ENCODE results near the gene GPR78.

Gene GPR78

DNA sequence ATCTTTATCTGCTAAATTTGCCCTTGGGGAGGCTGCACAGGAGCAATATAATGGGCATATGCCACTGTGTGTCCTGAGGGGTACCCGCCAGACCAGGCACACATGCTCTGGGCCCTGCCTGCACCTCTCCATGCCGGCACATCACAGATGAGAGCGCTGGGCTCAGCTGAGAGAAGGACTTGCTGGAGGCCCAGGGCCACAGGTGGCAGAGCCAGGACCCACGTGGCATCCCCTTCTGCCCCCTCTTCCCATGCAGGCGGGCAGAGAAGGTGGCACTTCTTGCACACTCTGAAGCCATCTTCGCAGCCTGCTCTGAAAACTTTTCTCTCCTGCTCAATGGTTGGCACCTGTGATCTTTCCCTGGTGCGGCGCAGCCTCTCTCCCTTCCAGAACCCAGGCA, 32.5 kb downstream of the GPR78 start:
- H3K9me3 Mint-ChIP-seq, result no peaks in the 10 kb centered on the region
- no peak overlapping the region for H3K4me3 Mint-ChIP-seq
- H3K4me1 Mint-ChIP-seq, result peaks cover 4% of the 10 kb centered on the region
- no peaks in the 10 kb centered on the region for H3K36me3 Mint-ChIP-seq (ENCODE audit: low read depth)
- TF ChIP-seq, protein P1, sequence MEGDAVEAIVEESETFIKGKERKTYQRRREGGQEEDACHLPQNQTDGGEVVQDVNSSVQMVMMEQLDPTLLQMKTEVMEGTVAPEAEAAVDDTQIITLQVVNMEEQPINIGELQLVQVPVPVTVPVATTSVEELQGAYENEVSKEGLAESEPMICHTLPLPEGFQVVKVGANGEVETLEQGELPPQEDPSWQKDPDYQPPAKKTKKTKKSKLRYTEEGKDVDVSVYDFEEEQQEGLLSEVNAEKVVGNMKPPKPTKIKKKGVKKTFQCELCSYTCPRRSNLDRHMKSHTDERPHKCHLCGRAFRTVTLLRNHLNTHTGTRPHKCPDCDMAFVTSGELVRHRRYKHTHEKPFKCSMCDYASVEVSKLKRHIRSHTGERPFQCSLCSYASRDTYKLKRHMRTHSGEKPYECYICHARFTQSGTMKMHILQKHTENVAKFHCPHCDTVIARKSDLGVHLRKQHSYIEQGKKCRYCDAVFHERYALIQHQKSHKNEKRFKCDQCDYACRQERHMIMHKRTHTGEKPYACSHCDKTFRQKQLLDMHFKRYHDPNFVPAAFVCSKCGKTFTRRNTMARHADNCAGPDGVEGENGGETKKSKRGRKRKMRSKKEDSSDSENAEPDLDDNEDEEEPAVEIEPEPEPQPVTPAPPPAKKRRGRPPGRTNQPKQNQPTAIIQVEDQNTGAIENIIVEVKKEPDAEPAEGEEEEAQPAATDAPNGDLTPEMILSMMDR (IDR thresholded peaks at IDR 0.05; ENCODE audit: unreplicated experiment in 3 of 3), result no peak
- H3K27ac Mint-ChIP-seq, result no peak overlapping the region
- H3K27me3 Mint-ChIP-seq (ENCODE audit: low read depth), result peaks cover 9% of the 10 kb centered on the region

DNA sequence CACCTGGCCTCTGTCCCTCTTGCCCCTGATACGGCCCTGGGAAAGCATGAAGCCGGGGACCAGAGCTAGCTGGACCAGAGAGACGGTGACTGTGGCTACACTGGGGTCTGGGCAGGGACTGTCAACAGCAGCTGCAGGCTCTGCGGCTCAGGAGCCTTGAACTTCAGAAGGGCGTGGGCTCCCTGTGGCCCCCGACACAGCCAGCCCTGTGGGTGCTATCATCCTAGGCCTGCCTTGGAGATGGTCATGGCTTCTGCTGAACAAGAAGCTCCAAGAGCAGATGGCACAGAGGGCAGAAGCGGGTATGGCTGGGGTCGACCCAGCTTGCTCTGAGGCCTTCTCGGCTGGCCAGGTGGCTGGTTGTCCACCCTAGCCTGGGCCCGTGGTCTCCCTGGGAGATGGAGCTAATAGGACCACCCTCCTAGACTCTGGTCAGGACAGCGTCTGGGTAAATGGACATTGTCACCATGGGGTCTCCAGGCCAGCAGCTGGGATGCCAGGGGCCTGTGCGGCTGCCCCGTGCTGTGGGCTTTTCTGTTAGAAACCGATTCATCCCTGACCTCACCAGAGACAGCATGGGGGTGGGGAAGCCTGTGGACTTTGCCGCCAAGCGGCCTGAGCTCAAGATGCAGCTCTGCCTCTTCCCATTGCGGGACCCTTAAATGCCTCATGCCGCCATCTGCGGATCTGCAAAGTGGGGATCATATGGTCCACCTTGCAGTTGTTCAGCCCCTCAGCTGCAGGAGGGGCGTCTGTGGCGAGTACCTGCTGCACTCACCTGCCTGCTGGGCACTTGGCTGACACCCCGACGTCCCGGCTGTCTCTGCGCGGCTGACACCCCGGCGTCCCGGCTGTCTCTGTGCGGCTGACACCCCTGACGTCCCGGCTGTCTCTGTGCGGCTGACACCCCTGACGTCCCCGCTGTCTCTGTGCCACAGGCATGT, 33.5 kb downstream of the GPR78 start:
- H3K27ac Mint-ChIP-seq, result no peak overlapping the region
- no peak overlapping the region for H3K4me3 Mint-ChIP-seq
- peaks cover 5% of the 10 kb centered on the region for H3K4me1 Mint-ChIP-seq
- peaks cover 8% of the 10 kb centered on the region for H3K27me3 Mint-ChIP-seq (ENCODE audit: low read depth)
- TF ChIP-seq, protein P1 (IDR thresholded peaks at IDR 0.05; ENCODE audit: unreplicated experiment in 3 of 3), result no peak
- no peaks in the 10 kb centered on the region for H3K36me3 Mint-ChIP-seq (ENCODE audit: low read depth)
- no peaks in the 10 kb centered on the region for H3K9me3 Mint-ChIP-seq

DNA sequence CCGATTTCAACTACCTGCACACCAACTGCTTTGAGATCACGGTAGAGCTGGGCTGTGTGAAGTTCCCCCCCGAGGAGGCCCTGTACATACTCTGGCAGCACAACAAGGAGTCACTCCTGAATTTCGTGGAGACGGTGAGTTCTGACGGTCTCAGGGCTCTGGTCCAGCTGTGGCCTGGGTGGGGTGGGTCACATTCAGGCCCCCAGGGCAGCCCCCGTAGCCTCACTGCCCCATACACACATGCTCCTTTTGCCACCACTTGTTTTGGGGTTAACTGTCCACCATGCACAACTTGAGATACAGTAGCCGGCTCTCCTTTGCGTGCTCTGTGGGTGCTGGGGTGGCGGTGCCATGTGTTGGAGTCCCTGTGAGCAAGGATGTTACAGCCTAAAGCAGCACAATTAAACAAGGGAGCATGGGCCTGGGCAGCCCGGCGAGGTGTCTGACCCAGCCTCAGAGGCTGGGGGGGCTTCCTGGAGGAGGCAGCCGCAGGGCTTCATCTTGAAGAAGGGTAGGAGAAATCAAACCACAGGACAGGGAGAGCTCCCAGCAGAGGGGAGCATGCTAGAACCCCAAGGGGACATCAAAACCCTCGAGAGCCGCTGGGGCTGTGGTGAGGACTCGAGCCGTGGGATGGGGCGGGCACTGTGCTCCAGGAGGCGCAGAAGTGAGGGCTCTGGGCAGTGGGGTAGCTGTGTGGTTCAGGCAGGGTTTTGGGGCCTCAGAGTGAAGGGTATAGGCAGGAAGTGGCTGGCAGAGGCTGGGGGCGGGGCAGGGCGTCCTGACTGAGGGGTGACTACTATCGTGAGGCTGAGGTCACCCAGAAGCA, 34.4 kb downstream of the GPR78 start:
- TF ChIP-seq, protein P1 (IDR thresholded peaks at IDR 0.05; ENCODE audit: unreplicated experiment in 3 of 3), result no peak
- Mint-ChIP-seq H3K36me3 (ENCODE audit: low read depth) (no peaks in the 10 kb centered on the region), H3K4me3 (no peak overlapping the region), H3K4me1 (peaks cover 5% of the 10 kb centered on the region), H3K27ac (no peak overlapping the region), H3K9me3 (no peaks in the 10 kb centered on the region), H3K27me3 (ENCODE audit: low read depth) (peaks cover 4% of the 10 kb centered on the region)

DNA sequence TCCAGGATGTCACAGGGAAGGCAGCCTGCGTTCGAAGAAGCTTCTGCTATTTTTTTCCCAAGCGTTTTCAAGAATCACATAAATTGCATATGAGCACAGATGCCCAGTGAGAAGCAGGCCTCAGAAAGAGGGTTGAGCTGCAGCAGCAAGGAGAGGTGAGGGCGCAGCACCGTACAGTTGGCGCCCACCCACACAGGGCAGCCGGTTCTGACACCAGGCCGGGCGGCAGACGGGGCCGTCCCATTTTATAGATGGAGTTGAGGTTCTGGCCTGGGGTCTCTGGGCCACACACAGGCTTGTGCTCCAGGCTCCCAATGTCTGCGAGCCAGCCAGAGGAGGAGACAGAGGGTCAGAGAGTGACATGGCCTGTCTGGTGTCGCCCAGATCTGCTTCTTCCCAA, 35.2 kb downstream of the GPR78 start:
- Mint-ChIP-seq H3K27ac (no peak overlapping the region), H3K36me3 (ENCODE audit: low read depth) (no peaks in the 10 kb centered on the region), H3K4me1 (peaks cover 5% of the 10 kb centered on the region), H3K4me3 (no peak overlapping the region), H3K9me3 (no peaks in the 10 kb centered on the region), H3K27me3 (ENCODE audit: low read depth) (peaks cover 4% of the 10 kb centered on the region)
- TF ChIP-seq, protein P1 (IDR thresholded peaks at IDR 0.05; ENCODE audit: unreplicated experiment in 3 of 3), result no peak

DNA sequence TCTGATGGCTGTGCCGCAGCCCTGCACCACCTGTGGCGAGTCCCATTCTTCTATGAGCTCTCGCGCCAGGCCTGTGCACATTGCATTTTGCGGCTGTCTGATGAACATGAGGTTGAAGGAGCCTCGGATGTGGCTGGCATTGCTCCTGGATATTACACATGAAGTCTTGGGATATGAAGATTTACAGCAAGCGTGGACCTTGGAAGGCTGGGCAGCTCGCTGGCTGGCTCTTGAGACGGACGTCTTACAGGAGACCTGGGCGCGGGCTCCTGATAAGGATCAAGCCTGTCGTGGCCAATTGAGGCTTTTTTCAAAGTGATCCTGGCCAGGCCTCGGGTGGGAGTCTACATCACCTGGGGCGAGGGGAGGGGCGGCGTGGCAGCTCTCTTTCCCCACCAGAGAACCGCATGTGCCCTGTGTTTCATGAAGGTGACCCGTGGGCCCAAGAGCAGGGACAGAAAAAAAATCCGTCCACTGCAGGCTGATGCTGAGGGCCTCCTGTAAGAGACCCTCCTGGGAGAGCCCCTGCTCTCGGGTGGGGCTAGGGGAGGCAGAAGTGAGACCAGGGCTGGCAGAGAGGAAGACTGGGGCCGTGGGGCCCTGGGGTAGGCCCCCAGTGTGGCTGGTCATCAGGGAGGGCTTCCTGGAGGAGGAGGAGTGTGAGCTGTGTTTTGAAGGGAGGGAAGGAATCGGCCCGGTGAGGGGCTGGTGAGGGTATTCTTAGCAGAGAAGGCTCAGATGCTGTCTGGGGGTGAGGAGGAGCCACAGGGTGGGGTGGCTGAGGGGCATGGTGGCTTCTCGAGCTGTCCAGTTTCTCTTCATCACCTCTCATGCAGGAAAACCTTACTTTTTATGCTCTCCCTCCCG, 36.0 kb downstream of the GPR78 start:
- H3K27me3 Mint-ChIP-seq (ENCODE audit: low read depth), result peaks cover 4% of the 10 kb centered on the region
- H3K27ac Mint-ChIP-seq, result no peak overlapping the region
- H3K4me3 Mint-ChIP-seq, result no peak overlapping the region
- no peaks in the 10 kb centered on the region for H3K9me3 Mint-ChIP-seq
- TF ChIP-seq, protein P1 (IDR thresholded peaks at IDR 0.05; ENCODE audit: unreplicated experiment in 3 of 3), result no peak
- peaks cover 5% of the 10 kb centered on the region for H3K4me1 Mint-ChIP-seq
- H3K36me3 Mint-ChIP-seq (ENCODE audit: low read depth), result no peaks in the 10 kb centered on the region
